CD4-positive, alpha-beta T cell treated with Interleukin-1 beta for 1 hour (primary cell): ENCODE measurements around the gene SEZ6.

Experiments
- DNase-seq, 2 donors: peaks; one replicate each; pipeline ENCODE4 v3.0.0-alpha.2; 2020 to 2022

The SEZ6 gene

DNA sequence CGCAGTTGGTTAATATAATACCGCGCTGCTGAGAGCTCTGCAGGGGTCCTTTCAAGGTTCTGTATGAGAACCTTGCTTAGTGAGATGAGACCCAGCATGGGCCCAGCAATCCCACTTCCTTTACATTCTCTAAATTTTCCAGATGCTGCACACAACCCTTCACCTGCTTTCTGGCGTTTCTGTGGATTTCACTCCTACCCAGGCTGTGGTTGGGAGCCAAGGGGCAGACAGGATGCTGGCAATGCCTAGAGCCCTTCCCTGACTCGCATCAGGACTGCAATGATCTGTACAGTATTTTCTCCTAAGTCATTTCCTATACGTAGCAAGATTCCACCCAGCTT lies 27.0 kb upstream of the SEZ6 start:
- no peak for DNase-seq

DNA sequence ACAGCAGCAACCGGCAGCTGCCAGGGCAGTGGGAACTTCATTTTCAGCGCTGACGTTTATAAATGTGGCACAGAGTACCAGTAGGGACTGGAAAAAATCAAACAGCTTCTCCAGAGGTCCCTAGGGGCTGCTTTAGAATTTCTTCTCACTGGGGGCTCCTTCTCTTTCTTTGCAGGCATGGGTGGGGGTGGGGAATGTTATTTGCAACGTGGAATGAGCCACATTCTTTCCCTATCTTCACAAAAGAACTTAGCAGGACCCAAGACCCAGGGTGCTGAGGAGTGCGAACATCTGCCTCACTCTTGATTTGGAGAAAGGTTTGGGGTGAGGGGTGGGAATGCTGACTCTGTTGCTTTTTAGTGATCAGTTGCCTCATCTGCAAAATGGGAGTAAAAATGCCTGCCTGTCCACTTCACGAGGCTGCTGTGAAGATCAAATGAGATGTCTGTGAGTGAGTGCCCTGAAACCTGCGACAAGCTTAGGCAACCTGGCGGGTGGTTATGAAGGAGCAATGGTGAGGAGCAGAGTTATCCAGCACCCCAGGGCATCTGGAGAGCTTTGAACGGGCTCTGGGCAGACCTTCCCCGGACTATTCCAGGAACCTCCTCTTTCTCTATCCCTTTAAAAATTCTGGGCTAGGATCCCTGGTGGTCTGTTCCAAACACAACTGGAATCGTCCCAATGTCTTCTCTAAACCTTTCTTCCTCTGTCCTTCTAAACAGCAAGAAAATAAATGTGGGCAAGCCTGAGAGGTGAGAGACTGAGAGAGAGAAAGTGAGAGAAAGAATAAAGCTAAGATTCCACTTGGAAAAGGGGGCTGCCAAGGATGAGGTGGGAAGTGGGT lies 26.4 kb upstream of the SEZ6 start:
- DNase-seq, result no peak

DNA sequence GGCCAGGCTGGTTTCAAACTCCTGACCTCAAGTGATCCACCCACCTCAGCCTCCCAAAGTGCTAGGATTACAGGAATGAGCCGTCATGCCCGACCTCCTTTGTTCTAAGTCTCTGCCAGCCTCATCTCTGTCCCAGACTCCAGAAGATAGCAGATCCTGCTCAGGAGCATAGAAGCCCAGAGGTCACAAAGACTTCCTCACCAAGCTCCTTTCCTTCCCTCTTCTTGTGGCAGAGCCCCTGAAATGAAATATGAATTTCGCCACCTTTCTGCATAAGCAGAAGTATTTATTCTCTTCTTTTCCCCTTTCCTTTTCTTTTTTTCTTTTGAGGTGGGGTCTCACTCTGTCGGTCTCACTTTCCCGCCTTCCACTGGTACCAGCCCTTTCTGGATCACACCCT lies 25.7 kb upstream of the SEZ6 start:
- DNase-seq, result no peak

DNA sequence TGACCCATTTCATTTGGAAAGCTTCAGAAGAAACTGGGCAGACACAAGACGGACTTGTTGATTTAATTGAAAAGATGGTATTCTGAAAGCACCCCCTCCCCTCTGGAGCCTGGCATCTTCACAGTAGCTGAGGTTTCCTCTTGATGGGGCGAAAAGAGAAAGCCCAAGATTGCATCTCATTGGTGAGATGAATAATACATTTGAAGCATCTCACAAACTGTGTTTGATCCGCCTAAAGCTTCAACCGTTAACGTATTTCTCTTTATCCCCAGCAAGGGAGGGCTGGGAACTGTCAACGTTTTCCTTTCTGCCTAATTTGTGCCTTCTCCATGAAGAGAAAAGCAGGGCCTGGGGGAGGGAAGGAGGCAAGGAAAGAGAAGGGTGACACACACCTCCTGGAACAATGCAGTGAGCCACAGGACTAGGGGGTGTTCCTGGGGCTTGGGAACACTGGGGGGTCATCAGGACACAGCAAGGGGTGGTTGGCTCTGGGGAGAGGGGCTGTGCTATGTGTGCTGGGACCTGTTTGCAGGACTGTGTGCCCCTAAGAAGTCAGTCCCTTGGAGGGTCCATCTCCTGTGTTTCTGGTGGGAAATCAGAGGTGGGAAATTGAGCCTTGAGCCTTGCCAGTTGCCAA lies 18.6 kb upstream of the SEZ6 start:
- no peak for DNase-seq

DNA sequence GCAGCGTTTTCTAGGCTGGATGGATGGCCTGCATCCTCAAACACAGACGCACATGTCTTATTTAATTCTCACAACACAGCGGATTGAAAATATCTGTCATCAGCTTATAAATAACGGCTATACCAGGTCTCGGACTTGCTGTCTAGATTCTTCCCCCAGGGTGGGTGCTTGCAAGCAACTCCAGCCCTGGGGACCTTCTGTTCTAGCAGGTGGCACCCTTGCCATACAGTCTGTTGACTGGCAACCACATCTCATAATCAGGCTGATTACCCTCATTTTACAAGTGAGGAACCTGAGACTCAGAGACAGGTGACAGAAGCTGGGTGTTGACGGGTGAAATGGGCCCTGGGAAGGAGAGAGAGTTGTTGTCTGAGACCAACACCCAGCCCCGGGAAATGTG lies 16.2 kb upstream of the SEZ6 start:
- DNase-seq, result no peak

DNA sequence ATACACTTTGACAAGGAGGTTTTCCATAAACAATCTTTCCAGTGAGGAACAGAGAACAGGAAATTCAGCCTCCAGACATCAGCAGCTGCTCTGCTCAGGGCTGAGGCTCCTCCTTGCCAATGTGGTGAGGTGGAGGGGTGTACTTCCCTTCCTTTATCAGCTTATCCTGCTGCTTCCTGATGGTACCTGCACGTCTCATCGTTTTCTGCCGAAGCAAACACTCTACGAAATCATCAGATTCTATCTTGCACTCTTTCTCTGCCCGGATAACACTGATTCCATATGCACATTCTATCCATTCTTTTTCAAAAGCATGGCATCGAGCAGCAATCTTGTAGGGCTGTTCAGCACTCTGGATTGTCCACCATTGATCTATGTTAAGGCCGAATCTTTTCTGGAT lies 15.4 kb upstream of the SEZ6 start:
- DNase-seq, result no peak

DNA sequence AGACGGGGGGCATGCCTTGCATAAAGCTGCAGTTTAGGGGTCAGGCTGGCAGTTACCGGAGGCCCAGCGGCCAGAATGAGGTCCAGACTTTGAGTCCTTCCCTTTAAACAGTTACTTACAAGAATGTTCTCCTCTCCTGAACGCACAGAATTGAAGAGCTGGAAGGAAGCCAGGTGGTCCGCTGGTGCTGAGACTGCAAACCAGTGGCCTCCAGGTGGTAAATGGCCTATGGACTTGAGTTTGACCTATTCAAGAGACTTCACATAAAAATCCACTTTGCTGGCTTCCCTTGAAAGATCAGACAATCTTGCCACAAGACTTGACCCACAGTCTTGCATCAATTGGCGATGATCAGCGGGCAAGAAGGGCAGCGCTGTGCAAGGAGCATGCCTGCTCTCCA lies 14.7 kb upstream of the SEZ6 start:
- DNase-seq, result no peak

DNA sequence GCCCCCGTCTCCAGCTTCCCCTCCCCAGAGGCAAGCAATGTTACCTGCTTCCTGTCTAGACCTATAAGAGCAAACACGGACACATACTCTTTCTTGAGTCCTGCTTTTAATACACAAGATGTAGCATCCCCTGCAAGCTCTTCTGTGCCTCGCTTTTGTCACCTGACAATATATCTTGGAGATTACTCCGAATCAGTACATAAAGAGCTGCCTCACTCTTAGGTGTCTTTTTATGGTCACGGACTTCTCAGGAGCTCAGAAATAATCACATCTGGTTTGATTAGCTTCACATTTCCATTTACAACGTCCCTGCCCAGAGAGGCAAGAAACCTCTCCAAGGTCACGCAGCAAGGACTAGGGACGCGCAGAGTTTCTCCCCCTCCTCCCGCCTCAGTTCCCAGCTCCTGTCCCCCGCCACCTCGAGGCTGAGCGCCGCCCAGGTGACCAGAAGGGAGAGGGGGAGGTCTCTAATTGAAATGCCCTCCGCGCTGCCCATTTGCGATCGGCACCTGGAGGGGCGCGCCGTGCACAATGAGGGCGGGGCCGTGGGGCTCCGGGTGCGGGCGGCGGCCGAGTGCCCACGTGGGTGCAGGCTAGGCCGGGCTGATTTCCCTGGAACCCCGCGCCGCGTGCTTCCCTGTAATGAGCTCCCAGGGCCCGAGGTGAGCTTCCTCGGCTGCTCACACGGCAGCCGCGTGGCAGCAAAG lies 13.8 kb upstream of the SEZ6 start:
- no peak for DNase-seq

DNA sequence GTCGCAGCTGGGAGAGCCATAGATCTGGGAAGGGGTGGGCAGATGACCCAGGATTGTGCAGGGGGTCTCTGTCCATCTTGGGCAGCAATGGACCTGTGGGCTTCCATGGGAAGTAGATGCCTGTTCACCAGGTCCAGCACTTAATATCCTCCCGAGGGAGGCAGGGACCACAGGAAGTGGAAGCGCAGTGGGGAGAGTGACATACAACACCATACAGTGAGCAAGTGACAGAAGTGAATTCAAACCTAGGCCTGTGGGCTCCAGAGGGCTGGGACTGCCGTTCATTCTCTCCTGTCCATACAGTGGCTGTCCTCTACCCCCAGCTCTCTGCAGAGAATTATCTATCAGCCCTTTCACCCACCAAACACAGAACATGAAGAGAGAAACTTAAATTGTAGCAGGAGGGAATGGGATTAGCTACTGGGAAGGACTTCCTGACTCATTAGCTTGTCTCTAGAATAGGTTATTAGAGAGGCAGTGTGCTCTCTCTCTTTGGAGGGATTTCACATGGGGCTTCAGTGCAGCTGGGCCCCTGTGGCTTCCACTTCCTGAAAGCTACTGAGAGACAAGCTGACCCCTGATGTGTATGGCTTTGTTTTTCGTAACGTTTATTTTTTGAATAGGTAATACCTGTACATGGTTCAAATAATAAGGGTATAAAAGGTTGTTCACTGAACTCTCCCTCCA lies 13.1 kb upstream of the SEZ6 start:
- DNase-seq, result no peak

DNA sequence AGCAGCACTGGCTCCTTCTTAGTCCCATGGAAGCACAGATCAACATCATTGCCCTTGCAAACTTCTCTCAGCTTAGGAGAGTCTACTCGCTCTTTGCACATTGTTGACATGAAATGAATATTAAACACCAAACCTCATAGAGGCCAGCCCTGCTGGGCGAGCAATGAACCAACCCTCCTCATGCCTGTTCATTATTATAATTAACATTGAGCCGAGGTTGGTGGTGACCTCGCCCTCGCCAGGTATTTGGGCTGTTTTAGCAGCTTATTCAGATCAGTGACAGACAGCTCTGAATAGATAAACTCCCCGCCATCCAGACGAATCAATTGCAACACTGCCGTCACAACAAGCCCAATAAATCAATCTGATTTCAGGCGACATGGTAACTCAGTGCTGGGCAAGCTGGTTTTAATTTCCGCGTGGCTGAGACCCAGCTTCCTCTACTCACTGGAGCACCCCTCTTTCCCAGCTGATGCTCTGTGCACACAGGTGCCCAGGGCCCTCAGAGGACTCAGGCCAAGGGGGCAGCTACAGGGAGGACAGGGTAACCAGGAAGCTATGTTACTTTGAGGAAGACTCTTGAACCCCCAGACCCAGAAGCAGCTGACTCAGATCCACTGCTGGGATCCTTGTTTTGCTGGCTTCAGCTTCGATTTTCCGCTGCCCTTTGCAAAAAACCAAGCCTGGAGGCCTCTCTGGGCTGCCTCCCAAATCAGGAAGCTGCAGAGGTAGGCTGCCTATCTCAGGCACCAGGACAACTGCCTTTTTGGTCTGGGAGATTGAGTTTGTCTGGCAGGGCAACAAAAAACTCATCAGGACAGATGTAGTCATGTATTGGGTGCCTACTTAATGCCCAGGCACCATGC lies 10.7 kb upstream of the SEZ6 start:
- DNase-seq, result no peak

DNA sequence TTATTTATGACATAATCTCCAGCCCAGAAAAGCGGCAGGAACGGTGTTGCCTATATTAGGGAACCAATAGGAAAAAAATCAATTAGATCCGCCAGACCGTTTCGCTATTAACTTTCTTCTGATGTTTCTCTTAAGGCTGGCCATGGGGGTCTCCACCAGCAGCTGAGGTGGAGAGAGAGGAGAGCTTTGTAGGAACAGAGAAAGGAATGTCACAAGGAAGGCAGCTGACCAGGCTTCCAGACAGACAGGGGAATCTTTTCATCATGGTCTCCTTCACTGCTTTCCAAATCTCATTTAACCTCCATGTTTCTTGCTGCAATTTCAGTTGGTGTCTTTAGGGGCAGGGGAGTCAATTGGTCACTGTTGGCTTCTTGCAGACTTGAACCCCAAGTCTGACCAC lies 8.9 kb upstream of the SEZ6 start:
- DNase-seq, result no peak

DNA sequence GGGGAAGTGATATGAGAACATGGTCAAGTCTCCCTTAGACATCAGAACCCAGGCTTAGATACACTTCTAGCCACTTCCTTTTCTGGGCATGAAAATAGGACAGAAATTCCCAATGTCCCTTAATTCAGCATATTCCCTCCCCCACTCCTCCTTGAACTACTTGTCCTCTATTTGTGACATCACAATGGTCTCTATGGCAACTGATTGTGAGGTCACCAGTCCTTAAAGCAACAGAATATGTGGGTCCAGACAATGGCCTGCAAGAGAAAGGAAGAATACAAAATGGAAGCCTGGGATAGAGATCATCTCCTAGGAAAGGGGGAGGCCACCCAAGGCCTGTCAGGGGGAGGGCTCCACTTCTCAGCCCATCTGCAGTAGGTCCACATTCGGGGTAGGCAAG lies 6.7 kb upstream of the SEZ6 start:
- DNase-seq, result no peak

DNA sequence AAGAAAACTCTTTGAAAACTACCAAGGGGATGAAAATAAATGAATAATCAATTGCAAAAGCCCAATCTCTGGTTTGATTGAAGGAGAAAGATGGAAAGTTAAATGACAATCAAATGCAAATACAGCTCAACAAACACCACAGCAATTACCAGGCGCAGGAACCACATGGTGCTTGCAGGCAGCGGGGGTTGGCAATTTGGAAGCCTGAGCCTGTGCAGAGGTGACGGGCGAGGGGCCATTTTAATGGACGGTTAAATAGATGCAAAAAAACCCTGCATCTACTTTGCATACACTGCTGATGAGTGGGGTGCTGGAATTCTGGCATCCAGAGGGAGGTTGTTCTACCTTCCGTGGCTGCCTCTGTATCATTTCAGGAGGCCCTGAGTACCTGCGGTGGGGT lies 4.8 kb upstream of the SEZ6 start:
- no peak for DNase-seq

DNA sequence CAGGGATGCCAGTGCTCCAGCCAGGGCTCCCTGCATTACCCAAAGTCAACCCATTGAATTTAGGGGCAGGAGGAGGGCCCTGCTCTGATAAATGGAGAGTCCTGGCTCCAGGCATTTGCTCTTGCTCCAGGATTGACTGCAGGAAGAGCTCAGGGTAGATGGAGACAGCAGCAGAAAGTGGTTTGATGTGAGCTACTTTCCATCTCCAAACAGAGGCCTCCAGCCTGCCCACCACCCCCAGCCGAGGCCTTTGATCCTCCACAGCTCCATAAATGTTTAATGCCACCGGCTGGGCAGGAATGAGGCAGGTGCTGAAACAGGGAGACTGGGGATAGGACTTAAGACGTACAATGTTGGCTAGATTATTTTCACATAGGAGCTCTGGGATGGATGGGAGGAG lies 4.3 kb upstream of the SEZ6 start:
- no peak for DNase-seq

DNA sequence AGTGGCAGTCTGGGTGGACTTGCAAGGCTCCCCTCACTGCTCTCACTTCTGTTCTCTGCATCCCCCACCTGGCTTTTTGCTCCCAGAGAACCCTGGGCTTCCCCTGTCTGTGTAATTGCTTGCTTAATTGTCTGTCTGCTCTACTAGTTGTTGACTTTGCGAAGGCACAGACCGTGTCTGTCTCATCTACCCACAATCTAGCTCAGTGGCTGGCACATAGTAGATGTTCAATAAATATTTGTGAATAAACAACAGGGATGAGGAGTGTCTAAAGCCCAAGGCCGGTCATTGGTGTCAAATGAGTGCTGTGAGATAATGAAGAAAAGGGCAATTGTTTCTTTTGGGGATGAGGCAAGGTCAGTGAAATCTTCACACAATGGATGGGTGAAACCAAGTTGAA lies 2.8 kb upstream of the SEZ6 start:
- no peak for DNase-seq

DNA sequence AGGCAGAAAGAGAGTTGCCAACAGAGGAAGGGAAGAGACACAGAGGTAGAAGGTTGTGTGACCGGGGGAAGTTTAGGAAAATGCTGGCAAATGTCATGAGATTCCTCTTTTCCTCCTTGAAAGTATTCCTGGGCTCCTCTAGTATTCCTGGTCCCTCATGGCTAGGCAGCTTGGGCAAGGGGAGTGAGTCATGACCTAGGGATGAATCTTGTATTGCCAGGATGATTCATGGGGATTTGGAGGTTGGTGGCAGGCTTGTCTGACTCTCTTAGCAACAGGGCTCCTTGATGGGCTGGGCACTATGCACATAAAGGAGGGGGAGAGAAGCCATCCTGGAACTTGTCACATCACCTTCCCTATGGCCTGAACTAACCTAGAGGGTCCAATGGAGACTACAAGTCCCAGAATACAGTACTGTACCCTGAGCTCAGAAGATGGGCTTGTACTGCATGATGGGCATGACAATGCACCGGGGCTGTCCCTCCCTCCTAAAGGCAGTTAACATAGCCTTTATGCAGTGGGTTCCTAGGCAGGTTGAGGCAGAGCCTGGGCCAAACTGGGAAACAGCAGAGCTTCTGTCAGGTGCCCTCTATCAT lies 2.1 kb upstream of the SEZ6 start:
- no peak for DNase-seq

DNA sequence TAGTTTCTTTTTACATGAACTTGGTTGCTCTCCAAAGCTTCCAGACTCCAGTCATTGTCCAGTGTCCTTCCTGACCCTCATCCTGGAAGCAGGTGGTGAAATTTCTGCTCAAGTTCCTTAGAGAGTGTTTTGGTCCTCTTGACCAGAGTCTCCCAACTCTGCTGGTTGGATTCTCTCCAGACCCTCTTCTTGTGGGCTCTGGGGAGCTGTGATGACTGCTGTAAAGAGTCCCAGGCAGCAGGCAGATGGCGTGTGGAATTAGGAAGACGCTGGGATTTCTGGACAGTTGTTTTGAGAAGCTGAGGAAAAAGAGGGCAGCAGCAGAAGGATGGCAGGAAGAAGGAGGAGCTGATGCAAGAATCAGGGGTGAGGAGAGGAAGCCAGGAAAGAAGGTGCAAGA lies 1.6 kb upstream of the SEZ6 start:
- no peak for DNase-seq

DNA sequence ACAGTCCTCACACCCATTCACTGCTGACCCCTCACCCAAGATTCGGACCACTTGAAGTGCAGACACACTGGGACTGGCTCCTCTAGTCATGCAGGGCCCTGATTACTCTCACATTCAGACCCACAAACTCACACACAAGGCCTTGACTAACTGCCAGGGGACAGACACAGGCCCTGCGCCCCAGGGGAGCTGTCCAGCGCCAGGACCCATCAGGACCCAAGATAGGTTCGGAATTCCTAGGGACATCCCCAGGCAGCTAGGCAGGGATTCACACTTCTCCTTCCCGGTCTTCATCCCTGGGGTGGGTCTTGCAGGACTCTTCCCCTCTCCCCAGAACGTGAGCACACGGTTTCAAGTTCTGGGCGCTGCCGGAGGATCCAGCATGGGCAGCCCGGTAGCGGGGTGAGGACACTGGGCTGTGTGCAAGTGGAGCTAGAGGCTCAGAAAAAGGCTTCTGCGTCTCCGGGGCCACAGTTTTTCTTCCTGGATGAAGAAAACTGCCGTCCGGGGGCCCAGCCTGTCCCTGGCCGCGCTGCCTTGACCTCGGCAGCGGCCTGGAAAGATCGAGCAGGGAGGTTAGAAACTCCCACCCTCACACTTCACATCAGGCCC lies 1.6 kb downstream of the SEZ6 start:
- no peak for DNase-seq

DNA sequence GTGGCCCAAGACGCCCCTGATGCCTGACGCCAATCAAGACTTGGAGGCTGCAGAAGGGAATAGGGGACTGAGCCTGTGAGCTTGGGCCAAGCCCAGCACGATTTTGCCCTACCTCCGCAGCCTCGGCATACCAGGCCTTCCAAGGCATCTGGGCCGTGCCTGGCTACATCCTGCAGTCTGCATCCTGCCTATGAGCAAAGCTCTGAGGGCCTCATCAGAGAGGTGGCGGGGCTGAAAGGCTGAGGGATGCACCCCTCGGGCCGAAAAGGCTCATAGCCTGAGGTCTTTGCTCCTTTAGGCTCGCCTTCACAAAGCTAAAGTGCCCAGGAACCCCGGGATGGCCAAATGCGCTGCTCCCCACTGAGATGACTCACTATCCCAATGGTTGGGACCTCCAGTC lies 2.5 kb downstream of the SEZ6 start:
- DNase-seq, result no peak

DNA sequence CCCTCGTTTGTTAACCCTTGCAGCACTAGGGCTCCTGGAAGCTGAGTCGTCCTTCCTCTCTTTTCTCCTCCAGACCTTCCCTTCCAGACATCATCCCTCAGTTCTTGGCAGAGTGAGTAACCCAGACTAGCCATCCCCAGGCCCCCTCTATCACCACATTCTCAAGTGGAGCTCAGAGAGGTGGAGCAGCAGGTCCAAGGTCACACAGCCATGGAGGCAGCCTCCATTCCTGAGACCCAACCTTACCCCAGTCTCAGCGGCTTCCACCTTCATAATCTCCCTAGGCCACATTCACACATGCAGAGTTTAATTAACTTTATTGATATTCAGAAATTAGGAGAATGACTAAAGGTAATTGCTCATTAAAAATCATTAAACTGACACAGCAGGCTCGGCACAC lies 3.0 kb downstream of the SEZ6 start:
- no peak for DNase-seq

DNA sequence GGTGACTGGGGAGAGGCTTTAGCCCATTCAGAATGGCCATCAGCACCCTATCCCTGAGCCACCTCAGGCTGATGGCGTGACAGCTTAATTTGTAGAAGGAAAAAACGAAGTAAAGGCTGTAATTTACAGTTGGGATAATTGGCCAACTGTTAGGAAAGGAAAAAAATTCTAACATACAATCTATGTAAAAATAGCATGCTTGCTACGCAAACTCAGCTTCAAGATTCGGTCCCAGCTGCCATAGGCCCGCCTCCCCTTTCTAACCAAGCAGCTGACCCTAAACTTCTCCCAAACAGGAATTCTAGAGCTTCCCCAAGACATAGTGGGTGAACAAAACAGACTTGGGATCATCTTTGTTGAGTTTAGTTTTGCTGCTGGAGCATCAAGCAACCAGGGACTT lies 4.9 kb downstream of the SEZ6 start:
- no peak for DNase-seq

DNA sequence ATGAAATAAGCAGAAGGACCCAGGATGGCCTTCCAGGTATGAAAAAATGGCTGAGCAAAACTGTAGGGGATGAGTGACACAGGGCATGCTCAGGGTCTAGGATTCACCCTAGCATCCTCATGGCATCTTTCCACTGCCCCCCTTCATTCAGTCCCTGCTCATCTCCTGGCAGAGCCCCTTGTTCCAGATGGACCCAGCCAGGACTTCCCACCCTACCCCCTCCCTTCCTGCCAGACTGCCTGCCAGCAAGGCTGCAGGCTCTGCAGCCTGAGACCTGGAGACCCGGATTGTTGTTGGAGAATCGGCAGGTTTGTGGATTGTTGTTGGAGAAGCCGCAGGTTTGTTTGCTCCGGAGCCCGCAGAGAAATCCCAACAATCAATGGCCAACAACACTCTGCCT lies 6.6 kb downstream of the SEZ6 start:
- DNase-seq, result no peak
